ENCODE measurements around the gene KLHL3.

DNA sequence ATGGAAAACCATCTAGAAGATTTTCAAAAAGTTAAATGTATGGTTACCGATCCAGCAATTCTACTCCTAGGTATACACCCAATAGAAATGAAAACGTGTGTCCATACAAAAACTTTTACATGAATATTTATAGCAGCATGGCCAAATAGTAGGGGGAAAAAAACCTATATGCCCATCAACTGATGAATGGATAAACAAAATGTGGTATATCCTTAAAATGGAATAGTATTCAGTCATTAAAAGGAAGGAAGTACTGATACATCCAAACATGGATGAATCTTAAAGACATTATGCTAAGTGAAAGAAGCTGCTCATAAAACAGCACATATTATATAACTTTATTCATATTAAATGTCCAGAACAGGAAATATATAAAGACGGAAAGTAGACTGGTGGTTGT lies 143.6 kb downstream of the KLHL3 start:
- TF ChIP-seq, protein P1, sequence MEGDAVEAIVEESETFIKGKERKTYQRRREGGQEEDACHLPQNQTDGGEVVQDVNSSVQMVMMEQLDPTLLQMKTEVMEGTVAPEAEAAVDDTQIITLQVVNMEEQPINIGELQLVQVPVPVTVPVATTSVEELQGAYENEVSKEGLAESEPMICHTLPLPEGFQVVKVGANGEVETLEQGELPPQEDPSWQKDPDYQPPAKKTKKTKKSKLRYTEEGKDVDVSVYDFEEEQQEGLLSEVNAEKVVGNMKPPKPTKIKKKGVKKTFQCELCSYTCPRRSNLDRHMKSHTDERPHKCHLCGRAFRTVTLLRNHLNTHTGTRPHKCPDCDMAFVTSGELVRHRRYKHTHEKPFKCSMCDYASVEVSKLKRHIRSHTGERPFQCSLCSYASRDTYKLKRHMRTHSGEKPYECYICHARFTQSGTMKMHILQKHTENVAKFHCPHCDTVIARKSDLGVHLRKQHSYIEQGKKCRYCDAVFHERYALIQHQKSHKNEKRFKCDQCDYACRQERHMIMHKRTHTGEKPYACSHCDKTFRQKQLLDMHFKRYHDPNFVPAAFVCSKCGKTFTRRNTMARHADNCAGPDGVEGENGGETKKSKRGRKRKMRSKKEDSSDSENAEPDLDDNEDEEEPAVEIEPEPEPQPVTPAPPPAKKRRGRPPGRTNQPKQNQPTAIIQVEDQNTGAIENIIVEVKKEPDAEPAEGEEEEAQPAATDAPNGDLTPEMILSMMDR (IDR thresholded peaks at IDR 0.05; ENCODE audit: insufficient read depth, low read length, poor library complexity, severe bottlenecking): no peak
- no peak for TF ChIP-seq EZH2phosphoT487 (conservative IDR thresholded peaks at IDR 0.05; ENCODE audit: low read length)
